GM12878 (cell line): Measurements from ENCODE around the gene TTYH3. TPM values are rescaled to one million over a fixed set of nuclear protein-coding genes. Genes with fewer than 3 reads are reported as not detected.
A peak's percentile ranks its signal among the peaks of the same experiment; 100 is the strongest.

Source experiments
- CBX5 ChIP-seq: sonication (generic); IDR thresholded peaks from 2 replicates; pipeline ENCODE4 v1.6.1; 2016; ENCODE audit warnings: low read depth, moderate library complexity, mild to moderate bottlenecking, inconsistent platforms
- HDAC6 ChIP-seq: fragments of 200-600 bp; sonication (generic); IDR thresholded peaks from one replicate; pipeline ENCODE4 v1.8.0; 2017; ENCODE audit warnings: antibody characterized with exemption; ENCODE audit not compliant: unreplicated experiment
- RB1 ChIP-seq: fragments of 450-650 bp; formaldehyde crosslinking; IDR thresholded peaks from 2 replicates; pipeline ENCODE4 v1.6.1; 2017; ENCODE audit warnings: mild to moderate bottlenecking, borderline replicate concordance
- SP1 ChIP-seq: IDR thresholded peaks from one replicate; pipeline ENCODE4 v1.6.1; 2011; ENCODE audit warnings: low read depth, low read length
- WRNIP1 ChIP-seq: IDR thresholded peaks from 2 replicates; pipeline ENCODE4 v1.6.1; 2011; ENCODE audit warnings: low read depth, low read length, improper control_type of control experiment, borderline replicate concordance
- ZSCAN29 ChIP-seq: fragments of 450-650 bp; IDR thresholded peaks from 2 replicates; pipeline ENCODE4 v1.6.1; 2017; ENCODE audit warnings: mild to moderate bottlenecking, moderate library complexity
- polyA plus RNA-seq, 11 experiments: library from polyadenylated mRNA; depleted of rRNA in 4 of 11; unstranded in 6 of 11; stranded (reverse) in 5 of 11; fragments of >200 nt; fragmentation: Nextera tagmentation in 4 of 11; fragmentation: Illumina TruSeq in 1 of 11; extraction: Ambion mirVana in 4 of 11; extraction: Trizol in 1 of 11; gene quantifications; 1 replicate in 1 of 11; 2 replicates in 10 of 11; pipeline versions ENCODE4 v1.2.1 to v1.2.3, GENCODE V29; 2011 to 2016; ENCODE audit warnings: inconsistent platforms in 2 of 11, missing spikeins in 2 of 11, low read depth in 1 of 11
- total RNA-seq, 4 experiments: library from RNA; depleted of rRNA in 3 of 4; stranded (reverse); fragments of >200 nt in 3 of 4; fragmentation: Illumina TruSeq in 1 of 4; extraction: Trizol in 1 of 4; gene quantifications; 2 replicates each; pipeline versions ENCODE4 v1.2.1 to v1.2.3, GENCODE V29; 2013 to 2021
- TF ChIP-seq, protein P1 (sequence below): fragments of 450-650 bp; IDR thresholded peaks from 2 replicates; pipeline ENCODE4 v1.6.1; 2016; ENCODE audit warnings: mild to moderate bottlenecking, moderate library complexity, borderline replicate concordance
- TF ChIP-seq, protein P2 (sequence below): fragments of 450-650 bp; IDR thresholded peaks from 2 replicates; pipeline ENCODE4 v1.6.1; 2016; ENCODE audit warnings: mild to moderate bottlenecking
- TF ChIP-seq, protein P3 (sequence below): fragments of 450-650 bp; formaldehyde crosslinking; IDR thresholded peaks from 2 replicates; pipeline ENCODE4 v1.5.0; 2022; ENCODE audit warnings: mild to moderate bottlenecking, missing genetic modification characterization
- TF ChIP-seq, protein P4 (sequence below): fragments of 450-650 bp; IDR thresholded peaks from 2 replicates; pipeline ENCODE4 v1.6.1; 2017; ENCODE audit warnings: mild to moderate bottlenecking, low read depth, inconsistent platforms; ENCODE audit not compliant: poor library complexity, severe bottlenecking
- TF ChIP-seq, protein P5 (sequence below): fragments of 450-650 bp; IDR thresholded peaks from 2 replicates; pipeline ENCODE4 v1.6.1; 2017; ENCODE audit warnings: mild to moderate bottlenecking, moderate library complexity

The TTYH3 gene
- total and polyA plus RNA-seq, 10 of the 15 experiments (the other 5 are each of a cell fraction or from before 2014, with no cell fraction given): 0.79 to 71.4 (median 10.5) TPM

DNA sequence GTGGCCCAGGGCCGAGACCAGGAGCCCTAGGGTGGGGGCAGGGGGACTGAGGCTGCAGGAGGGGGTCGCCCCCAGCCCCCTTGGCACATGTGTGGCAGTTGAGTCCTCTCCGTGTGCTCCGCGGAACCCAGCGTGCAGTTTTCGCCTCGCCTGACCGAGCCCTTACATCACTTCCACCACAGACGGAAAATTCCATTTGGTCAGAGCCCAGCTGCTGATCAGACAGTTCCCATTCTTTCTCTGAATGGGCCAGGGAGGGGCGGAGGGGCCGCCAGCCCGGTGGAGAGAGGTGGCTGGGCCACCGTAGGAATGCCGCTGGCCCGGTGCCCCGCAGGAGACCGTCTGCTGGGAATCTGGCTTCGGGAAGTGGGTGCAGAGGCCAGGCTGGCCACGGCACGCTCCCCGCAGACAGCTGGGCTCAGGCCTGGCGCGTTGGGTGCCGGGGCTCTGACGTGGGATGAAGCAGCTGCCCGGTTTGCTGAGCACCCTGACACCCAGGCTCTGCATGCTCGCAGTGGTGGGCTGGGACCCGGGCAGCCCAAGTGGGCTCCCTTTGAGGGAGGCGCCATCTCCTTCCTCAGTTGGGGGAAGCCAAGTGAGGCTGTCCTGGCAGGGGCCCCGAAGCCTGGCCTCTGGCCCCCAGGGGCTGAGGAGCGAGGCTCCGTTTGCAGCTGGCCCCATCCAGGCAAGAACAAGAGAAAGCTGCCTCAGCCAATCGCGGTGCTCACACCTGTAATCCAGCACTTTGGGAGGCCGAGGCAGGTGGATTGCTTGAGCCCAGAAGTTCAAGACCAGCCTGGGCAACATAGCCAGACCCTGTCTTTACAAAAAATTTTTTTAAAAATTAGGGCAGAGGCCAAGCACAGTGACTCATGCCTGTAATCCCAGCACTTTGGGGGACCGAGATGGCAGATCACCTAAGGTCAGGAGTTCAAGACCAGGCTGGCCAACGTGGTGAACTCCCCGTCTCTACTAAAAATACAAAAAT, 9.9 kb downstream of the TTYH3 start (continued):
- TF ChIP-seq, protein P1, sequence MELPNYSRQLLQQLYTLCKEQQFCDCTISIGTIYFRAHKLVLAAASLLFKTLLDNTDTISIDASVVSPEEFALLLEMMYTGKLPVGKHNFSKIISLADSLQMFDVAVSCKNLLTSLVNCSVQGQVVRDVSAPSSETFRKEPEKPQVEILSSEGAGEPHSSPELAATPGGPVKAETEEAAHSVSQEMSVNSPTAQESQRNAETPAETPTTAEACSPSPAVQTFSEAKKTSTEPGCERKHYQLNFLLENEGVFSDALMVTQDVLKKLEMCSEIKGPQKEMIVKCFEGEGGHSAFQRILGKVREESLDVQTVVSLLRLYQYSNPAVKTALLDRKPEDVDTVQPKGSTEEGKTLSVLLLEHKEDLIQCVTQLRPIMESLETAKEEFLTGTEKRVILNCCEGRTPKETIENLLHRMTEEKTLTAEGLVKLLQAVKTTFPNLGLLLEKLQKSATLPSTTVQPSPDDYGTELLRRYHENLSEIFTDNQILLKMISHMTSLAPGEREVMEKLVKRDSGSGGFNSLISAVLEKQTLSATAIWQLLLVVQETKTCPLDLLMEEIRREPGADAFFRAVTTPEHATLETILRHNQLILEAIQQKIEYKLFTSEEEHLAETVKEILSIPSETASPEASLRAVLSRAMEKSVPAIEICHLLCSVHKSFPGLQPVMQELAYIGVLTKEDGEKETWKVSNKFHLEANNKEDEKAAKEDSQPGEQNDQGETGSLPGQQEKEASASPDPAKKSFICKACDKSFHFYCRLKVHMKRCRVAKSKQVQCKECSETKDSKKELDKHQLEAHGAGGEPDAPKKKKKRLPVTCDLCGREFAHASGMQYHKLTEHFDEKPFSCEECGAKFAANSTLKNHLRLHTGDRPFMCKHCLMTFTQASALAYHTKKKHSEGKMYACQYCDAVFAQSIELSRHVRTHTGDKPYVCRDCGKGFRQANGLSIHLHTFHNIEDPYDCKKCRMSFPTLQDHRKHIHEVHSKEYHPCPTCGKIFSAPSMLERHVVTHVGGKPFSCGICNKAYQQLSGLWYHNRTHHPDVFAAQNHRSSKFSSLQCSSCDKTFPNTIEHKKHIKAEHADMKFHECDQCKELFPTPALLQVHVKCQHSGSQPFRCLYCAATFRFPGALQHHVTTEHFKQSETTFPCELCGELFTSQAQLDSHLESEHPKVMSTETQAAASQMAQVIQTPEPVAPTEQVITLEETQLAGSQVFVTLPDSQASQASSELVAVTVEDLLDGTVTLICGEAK: no peak; the same call in 1 of the 2 replicates
- peak; percentile 38 for TF ChIP-seq SP1
- TF ChIP-seq, protein P2, sequence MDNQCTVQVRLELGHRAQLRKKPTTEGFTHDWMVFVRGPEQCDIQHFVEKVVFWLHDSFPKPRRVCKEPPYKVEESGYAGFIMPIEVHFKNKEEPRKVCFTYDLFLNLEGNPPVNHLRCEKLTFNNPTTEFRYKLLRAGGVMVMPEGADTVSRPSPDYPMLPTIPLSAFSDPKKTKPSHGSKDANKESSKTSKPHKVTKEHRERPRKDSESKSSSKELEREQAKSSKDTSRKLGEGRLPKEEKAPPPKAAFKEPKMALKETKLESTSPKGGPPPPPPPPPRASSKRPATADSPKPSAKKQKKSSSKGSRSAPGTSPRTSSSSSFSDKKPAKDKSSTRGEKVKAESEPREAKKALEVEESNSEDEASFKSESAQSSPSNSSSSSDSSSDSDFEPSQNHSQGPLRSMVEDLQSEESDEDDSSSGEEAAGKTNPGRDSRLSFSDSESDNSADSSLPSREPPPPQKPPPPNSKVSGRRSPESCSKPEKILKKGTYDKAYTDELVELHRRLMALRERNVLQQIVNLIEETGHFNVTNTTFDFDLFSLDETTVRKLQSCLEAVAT: no peak
- TF ChIP-seq ZSCAN29: no peak
- TF ChIP-seq, protein P3, sequence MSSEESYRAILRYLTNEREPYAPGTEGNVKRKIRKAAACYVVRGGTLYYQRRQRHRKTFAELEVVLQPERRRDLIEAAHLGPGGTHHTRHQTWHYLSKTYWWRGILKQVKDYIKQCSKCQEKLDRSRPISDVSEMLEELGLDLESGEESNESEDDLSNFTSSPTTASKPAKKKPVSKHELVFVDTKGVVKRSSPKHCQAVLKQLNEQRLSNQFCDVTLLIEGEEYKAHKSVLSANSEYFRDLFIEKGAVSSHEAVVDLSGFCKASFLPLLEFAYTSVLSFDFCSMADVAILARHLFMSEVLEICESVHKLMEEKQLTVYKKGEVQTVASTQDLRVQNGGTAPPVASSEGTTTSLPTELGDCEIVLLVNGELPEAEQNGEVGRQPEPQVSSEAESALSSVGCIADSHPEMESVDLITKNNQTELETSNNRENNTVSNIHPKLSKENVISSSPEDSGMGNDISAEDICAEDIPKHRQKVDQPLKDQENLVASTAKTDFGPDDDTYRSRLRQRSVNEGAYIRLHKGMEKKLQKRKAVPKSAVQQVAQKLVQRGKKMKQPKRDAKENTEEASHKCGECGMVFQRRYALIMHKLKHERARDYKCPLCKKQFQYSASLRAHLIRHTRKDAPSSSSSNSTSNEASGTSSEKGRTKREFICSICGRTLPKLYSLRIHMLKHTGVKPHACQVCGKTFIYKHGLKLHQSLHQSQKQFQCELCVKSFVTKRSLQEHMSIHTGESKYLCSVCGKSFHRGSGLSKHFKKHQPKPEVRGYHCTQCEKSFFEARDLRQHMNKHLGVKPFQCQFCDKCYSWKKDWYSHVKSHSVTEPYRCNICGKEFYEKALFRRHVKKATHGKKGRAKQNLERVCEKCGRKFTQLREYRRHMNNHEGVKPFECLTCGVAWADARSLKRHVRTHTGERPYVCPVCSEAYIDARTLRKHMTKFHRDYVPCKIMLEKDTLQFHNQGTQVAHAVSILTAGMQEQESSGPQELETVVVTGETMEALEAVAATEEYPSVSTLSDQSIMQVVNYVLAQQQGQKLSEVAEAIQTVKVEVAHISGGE (CRISPR knock-in tag): no peak
- no peak for TF ChIP-seq RB1
- no peak for TF ChIP-seq CBX5
- TF ChIP-seq HDAC6: no peak
- TF ChIP-seq, protein P4, sequence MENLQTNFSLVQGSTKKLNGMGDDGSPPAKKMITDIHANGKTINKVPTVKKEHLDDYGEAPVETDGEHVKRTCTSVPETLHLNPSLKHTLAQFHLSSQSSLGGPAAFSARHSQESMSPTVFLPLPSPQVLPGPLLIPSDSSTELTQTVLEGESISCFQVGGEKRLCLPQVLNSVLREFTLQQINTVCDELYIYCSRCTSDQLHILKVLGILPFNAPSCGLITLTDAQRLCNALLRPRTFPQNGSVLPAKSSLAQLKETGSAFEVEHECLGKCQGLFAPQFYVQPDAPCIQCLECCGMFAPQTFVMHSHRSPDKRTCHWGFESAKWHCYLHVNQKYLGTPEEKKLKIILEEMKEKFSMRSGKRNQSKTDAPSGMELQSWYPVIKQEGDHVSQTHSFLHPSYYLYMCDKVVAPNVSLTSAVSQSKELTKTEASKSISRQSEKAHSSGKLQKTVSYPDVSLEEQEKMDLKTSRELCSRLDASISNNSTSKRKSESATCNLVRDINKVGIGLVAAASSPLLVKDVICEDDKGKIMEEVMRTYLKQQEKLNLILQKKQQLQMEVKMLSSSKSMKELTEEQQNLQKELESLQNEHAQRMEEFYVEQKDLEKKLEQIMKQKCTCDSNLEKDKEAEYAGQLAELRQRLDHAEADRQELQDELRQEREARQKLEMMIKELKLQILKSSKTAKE: peak; percentile 16
- no peak for TF ChIP-seq WRNIP1
- TF ChIP-seq, protein P5, sequence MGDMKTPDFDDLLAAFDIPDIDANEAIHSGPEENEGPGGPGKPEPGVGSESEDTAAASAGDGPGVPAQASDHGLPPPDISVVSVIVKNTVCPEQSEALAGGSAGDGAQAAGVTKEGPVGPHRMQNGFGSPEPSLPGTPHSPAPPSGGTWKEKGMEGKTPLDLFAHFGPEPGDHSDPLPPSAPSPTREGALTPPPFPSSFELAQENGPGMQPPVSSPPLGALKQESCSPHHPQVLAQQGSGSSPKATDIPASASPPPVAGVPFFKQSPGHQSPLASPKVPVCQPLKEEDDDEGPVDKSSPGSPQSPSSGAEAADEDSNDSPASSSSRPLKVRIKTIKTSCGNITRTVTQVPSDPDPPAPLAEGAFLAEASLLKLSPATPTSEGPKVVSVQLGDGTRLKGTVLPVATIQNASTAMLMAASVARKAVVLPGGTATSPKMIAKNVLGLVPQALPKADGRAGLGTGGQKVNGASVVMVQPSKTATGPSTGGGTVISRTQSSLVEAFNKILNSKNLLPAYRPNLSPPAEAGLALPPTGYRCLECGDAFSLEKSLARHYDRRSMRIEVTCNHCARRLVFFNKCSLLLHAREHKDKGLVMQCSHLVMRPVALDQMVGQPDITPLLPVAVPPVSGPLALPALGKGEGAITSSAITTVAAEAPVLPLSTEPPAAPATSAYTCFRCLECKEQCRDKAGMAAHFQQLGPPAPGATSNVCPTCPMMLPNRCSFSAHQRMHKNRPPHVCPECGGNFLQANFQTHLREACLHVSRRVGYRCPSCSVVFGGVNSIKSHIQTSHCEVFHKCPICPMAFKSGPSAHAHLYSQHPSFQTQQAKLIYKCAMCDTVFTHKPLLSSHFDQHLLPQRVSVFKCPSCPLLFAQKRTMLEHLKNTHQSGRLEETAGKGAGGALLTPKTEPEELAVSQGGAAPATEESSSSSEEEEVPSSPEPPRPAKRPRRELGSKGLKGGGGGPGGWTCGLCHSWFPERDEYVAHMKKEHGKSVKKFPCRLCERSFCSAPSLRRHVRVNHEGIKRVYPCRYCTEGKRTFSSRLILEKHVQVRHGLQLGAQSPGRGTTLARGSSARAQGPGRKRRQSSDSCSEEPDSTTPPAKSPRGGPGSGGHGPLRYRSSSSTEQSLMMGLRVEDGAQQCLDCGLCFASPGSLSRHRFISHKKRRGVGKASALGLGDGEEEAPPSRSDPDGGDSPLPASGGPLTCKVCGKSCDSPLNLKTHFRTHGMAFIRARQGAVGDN: no peak
